Stimulated activated CD4-positive, alpha-beta T cell treated with anti-CD3 and anti-CD28 coated beads, Interleukin-1b, Interleukin-23, amount 100 ng/mL, for 1 hour (primary cell): ENCODE results near the gene MAMSTR.
"Not testable (repeated sequence)": the region's sequence is repeated elsewhere in the genome, so short reads cannot be mapped to it uniquely, and the experiment has no call there.

Experiments
- DNase-seq, 2 donors: peaks; one replicate each; pipeline ENCODE4 v3.0.0-alpha.2; 2020; ENCODE audit warnings: low read depth in 2 of 2

MAMSTR gene

GRCh38 chr19:48719263-48720171 lies at the start of gene MAMSTR:
Gene MAMSTR, minus strand, starts transcription at chr19:48719725. Its CDS starts 694 bp downstream, at chr19:48719031.
- DNase-seq, result no peak

GRCh38 chr19:48768994-48769713 lies 49.6 kb upstream of the MAMSTR start:
- no peak for DNase-seq

- DNase-seq, result not testable (repeated sequence)
These were observed 48.7 kb upstream of the MAMSTR start for GRCh38 chr19:48768171-48768753.

GRCh38 chr19:48765816-48766215 lies 46.3 kb upstream of the MAMSTR start:
- not testable (repeated sequence) for DNase-seq

GRCh38 chr19:48760504-48761205 lies 41.1 kb upstream of the MAMSTR start:
- no peak for DNase-seq

GRCh38 chr19:48757741-48758144 lies 38.2 kb upstream of the MAMSTR start:
- no peak for DNase-seq

- no peak for DNase-seq
These were observed 37.7 kb upstream of the MAMSTR start for GRCh38 chr19:48757089-48757675.

GRCh38 chr19:48756686-48757085 lies 37.2 kb upstream of the MAMSTR start:
- no peak for DNase-seq

- DNase-seq, result no peak
These were observed 36.7 kb upstream of the MAMSTR start for GRCh38 chr19:48756212-48756611.

- no peak for DNase-seq
These were observed 36.3 kb upstream of the MAMSTR start for GRCh38 chr19:48755787-48756186.

GRCh38 chr19:48755084-48755641 lies 35.6 kb upstream of the MAMSTR start, which contains the start of gene FGF21:
Gene FGF21, plus strand, starts transcription at chr19:48755524. Its CDS starts 713 bp downstream, at chr19:48756237.
- DNase-seq, result no peak

GRCh38 chr19:48752496-48753365 lies 33.2 kb upstream of the MAMSTR start, which contains the start of gene FUT1:
Gene FUT1, minus strand, starts transcription at chr19:48752641. Its CDS starts 1,360 bp downstream, at chr19:48751281.
- DNase-seq, result no peak

GRCh38 chr19:48751845-48752495 lies 32.4 kb upstream of the MAMSTR start:
- DNase-seq, result no peak

- DNase-seq, result no peak
These were observed 31.4 kb upstream of the MAMSTR start for GRCh38 chr19:48750771-48751504.

GRCh38 chr19:48750351-48750750 lies 30.8 kb upstream of the MAMSTR start:
- no peak for DNase-seq

GRCh38 chr19:48749571-48750198 lies 30.2 kb upstream of the MAMSTR start:
- DNase-seq, result no peak

GRCh38 chr19:48746738-48747575 lies 27.4 kb upstream of the MAMSTR start, which contains the start of gene IZUMO1:
Gene IZUMO1, minus strand, starts transcription at chr19:48746909. Its CDS starts 1,050 bp downstream, at chr19:48745859.
- no peak for DNase-seq
